ENCODE results near the gene TCOF1.

DNA sequence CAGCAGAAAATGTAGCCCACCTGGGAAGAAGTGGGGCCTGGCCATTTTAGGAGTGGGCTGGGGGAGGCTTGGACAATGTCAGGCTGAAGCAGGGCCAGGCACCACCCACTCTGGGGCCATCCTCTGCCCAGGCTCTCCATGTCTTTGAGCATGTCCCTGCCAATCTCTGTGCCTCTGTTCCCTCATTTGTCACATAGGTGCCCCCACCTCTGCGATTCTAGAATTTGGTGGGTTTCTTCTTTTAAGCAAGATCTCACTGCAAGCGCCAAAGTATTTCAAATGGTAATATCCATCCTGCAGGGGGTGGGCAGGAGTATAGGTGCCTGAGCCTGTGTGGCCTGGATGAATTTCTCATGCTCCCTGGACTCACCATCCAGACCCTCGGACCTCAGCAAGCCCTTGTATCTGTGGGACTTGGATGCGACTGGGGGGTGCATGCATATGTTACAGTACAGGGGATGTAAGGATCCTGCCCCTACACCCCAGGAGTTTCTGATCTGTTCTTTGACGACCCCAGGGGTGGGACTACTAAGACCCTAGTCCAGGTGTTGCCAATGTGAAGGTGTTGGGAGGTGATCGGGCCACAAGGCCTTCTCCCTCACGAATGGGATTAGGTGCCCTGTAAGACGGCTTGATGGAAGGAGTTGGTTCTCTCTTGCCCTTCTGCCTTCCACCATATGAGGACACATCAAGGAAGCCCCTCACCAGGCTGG, 50.9 kb downstream of the TCOF1 start:
- TF ChIP-seq, protein P1, sequence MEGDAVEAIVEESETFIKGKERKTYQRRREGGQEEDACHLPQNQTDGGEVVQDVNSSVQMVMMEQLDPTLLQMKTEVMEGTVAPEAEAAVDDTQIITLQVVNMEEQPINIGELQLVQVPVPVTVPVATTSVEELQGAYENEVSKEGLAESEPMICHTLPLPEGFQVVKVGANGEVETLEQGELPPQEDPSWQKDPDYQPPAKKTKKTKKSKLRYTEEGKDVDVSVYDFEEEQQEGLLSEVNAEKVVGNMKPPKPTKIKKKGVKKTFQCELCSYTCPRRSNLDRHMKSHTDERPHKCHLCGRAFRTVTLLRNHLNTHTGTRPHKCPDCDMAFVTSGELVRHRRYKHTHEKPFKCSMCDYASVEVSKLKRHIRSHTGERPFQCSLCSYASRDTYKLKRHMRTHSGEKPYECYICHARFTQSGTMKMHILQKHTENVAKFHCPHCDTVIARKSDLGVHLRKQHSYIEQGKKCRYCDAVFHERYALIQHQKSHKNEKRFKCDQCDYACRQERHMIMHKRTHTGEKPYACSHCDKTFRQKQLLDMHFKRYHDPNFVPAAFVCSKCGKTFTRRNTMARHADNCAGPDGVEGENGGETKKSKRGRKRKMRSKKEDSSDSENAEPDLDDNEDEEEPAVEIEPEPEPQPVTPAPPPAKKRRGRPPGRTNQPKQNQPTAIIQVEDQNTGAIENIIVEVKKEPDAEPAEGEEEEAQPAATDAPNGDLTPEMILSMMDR (optimal IDR thresholded peaks at IDR 0.05 in 1 of 3, IDR thresholded peaks at IDR 0.05 in 1 of 3, conservative IDR thresholded peaks at IDR 0.05 in 1 of 3; ENCODE audit: extremely low read depth in 1 of 3, insufficient read depth in 2 of 3, low read length in 3 of 3), result no peak
- no peak for TF ChIP-seq EZH2 (IDR thresholded peaks at IDR 0.05; ENCODE audit: low read length)

Measured in keratinocyte (primary cell).